Glomerular visceral epithelial cell (primary cell): ENCODE results near the gene IFITM1.
"Not testable (repeated sequence)": the region's sequence is repeated elsewhere in the genome, so short reads cannot be mapped to it uniquely, and the experiment has no call there.

Experiments used
- DNase-seq: peaks from one replicate; pipeline ENCODE4 v3.0.0-alpha.2; 2016; ENCODE audit errors: extremely low spot score

Gene IFITM1

GRCh38 chr11:282630-283360 is 31.0 kb upstream of the IFITM1 start:
- no peak for DNase-seq

GRCh38 chr11:283405-284104 is 30.3 kb upstream of the IFITM1 start:
- no peak for DNase-seq

GRCh38 chr11:284105-285020 is 29.5 kb upstream of the IFITM1 start:
- no peak for DNase-seq

- DNase-seq = no peak
These were observed 28.6 kb upstream of the IFITM1 start for GRCh38 chr11:285021-285893.

- no peak for DNase-seq
These were observed 28.0 kb upstream of the IFITM1 start for GRCh38 chr11:285894-286220.

DNA sequence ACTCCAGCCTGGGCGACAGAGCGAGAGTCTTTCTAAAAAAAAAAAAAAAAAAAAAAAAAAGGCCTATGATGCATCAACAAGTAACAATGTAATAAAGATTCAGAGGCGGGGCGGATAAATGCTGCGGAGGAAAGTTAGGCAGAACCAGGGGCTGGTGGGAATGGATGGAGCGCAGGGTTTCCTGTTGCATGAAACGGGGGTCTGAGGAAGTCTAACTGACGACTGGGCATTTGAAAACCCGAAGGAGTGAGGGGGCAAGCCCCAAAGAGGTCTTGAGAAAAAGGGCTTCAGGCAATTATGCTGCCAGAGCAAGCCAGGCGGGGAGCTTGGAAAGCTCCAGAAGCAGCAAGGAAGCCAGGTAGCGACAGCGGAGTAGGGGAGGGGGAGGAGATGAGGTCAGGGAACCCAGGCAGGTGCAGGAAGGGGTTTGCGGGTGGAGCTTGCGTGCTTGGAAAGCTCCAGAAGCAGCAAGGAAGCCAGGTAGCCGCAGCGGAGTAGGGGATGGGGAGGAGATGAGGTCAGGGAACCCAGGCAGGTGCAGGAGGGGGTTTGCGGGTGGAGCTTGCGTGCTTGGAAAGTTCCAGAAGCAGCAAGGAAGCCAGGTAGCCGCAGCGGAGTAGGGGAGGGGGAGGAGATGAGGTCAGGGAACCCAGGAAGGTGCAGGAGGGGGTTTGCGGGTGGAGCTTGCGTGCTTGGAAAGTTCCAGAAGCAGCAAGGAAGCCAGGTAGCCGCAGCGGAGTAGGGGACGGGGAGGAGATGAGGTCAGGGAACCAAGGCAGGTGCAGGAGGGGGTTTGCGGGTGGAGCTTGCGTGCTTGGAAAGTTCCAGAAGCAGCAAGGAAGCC is 26.6 kb upstream of the IFITM1 start:
- not testable (repeated sequence) for DNase-seq

- no peak for DNase-seq
These were observed 25.9 kb upstream of the IFITM1 start for GRCh38 chr11:287821-288477.

DNA sequence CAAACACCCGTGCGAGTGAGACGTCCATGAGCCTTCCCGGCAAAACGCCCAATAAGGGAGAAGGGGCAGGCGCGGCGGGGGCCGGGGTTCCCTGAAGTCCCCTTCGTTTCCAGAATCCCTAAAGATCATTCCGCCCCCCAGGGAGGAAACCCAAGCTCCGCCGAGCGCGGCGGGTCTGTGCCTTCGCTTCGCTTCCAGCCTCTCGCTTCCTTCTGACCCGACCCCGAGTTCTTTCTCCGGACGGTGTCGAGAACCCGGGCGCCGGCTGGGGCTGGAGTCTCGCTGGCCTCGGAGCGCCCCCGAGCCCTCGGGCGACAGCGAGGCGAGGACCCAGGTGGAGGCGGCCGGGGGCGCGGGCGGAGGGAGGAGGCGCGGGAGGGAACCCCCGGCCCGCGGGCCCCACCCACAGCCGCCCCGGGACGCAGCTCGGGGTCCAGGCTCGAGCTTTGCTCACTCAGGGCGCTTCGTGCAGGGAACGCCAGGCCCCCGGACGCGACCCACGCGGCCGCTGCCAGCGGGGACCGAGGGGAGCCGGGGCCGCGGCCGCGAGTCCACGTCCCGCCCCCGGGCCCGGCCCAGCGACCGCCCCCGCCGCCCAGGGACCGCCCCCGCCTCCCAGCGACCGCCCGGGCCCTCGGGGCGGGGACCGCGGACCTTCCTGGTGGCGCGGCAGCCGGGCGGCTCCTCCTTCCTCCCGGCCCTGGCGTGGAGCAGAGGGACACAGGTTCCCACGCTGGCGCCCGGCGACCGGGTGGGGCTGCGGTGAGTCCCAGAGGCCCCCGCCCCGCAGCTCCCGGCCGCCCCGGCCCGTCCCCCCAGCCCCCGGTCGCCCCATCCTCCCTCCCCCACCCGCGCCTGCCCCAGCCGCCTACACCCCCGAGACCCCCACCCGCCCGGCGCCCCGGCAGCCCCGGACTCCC is 25.1 kb upstream of the IFITM1 start, which contains the start of gene PGGHG:
TSS of gene PGGHG (plus strand) at position 649 of the 920 bp plus-strand sequence. CDS start 691 bp downstream, outside the sequence.
- peak; percentile 58 for DNase-seq

GRCh38 chr11:289398-289711 is 24.5 kb upstream of the IFITM1 start:
- DNase-seq = no peak

- no peak for DNase-seq
These were observed 23.9 kb upstream of the IFITM1 start for GRCh38 chr11:289712-290620.

- DNase-seq = no peak
These were observed 23.1 kb upstream of the IFITM1 start for GRCh38 chr11:290621-291231.

DNA sequence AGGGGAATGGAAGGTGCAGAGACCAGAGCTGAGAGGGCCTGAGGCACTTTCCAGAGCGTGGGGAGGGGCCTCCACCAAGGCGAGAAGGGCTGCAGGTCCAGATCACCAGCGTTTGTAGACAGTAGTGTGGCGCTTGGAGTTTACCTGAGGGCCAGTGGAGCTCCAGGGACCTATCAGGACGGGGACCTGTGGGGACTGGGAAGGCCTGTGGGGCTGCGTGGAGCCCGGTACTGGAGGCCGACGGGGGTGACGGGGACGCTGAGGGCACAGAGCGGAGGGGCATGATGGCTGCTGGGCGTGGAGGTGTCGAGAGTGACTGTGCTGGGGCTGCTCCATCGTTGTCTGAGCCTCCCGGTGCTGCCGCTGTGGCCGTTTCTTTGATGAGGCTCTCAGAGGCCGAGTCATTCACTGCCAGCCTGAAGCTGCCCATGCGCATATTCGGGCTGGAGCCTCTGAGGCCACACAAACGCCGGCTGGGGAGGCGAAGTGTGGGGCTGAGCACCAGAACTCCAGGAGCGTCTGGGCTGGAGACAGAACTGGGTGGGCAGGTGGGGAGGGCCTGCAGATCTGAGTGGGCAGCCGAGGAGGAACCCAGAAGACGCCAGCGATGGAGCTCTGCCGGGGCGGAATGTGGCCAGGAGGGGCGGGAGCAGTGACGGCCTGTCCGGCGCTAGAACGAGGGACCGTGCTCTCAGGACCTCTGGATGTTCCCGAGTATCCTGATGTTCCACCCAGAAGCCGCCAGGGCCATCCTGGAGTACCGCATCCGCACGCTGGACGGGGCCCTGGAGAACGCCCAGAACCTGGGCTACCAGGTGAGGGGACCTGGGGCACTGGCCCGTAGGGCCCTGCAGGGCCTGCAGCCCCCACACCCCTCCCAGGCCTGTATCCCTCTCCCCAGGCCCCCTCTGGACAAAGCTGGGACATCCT is 22.3 kb upstream of the IFITM1 start:
- DNase-seq = no peak

- no peak for DNase-seq
These were observed 21.4 kb upstream of the IFITM1 start for GRCh38 chr11:292211-293121.

DNA sequence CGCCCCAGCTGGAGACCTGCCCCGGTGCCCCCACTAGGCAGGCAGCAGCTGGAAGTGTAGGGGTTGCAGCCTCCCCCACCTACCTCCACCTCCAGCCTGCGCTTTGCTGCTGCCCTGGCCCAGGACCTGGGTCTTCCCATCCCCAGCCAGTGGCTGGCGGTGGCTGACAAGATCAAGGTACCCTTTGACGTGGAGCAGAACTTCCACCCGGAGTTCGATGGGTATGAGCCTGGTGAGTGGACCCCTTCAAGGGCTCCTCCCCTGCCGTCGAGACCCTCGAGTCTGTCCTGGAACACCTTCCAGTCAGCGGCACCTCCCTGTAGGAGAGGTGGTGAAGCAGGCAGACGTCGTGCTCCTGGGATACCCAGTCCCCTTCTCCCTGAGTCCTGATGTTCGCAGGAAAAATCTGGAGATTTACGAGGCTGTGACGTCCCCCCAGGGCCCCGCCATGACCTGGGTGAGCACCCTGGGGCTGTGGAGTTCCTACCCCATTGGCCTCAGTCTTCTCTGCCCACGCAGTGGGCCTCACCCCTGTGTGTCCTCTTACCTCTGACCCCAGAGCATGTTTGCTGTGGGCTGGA is 20.5 kb upstream of the IFITM1 start:
- DNase-seq = no peak
